GM12892 (cell line): ENCODE results near the gene SENP1.

Experiments used
- DNase-seq: peaks from one replicate; pipeline ENCODE4 v3.0.0; 2011; ENCODE audit not compliant: insufficient read length
- FAIRE-seq: peaks from 2 replicates; lab custom pipeline; 2011; peaks lifted over from hg19 to GRCh38; lab: Jason Lieb, UNC
- POLR2A ChIP-seq: IDR thresholded peaks from 2 replicates; pipeline ENCODE4 v1.6.1; 2011; ENCODE audit warnings: low read depth, low read length, control low read depth
- POLR2AphosphoS5 ChIP-seq: IDR thresholded peaks from 2 replicates; pipeline ENCODE4 v1.6.1; 2011; ENCODE audit warnings: low read depth, low read length, control low read depth
- TAF1 ChIP-seq: IDR thresholded peaks from 2 replicates; pipeline ENCODE4 v1.6.1; 2011; ENCODE audit warnings: low read depth, mild to moderate bottlenecking, control low read depth, low read length, borderline replicate concordance

The SENP1 gene

GRCh38 chr12:47993491-47993890, 112.4 kb downstream of the SENP1 start:
- TF ChIP-seq TAF1 (no peak), POLR2AphosphoS5 (no peak), POLR2A (no peak)
- FAIRE-seq (no peak), DNase-seq (no peak)
